GM12864 (cell line): ENCODE data around the gene PIK3AP1.
A peak's percentile ranks its signal among the peaks of the same experiment; 100 is the strongest.

Source experiments
- DNase-seq: peaks from one replicate; pipeline ENCODE4 v3.0.0-alpha.2; 2011; ENCODE audit warnings: low read depth
- H3K4me3 ChIP-seq: 2 replicates; pipeline ENCODE4 v1.5.1; 2011; ENCODE audit warnings: mild to moderate bottlenecking, low read depth, low read length, control low read depth
- CTCF ChIP-seq: IDR thresholded peaks from 2 replicates; pipeline ENCODE4 v1.5.1; 2011; ENCODE audit warnings: low read depth, mild to moderate bottlenecking, moderate library complexity, low read length, control low read depth, inconsistent platforms; ENCODE audit errors: missing control alignments

Gene PIK3AP1

GRCh38 chr10:96719850-96720421 lies 378 bp downstream of the PIK3AP1 start:
- H3K4me3 ChIP-seq = peak overlapping the region; percentile 78
- peak; percentile 90 for TF ChIP-seq CTCF
- no peak for DNase-seq

DNA sequence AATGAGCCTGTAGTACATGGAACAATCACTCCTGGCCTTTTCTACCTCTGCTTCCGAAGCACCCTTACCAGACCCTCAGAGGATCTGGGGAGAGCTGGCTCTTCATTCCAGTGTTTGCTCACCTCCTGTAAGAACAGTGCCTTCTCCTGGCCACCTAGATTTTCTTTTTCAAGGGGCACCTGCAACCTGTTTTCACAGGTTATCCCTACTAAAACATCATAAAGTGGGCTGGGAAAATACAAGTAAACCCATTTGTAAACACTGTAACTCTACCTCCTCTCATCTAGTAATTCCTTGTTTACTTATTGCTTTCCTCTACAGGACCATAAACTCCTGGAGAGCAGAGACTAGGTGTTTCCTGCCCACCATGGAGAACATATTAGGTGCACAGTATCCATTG lies 1.1 kb downstream of the PIK3AP1 start:
- DNase-seq = no peak
- H3K4me3 ChIP-seq = peak overlapping the region; percentile 78
- TF ChIP-seq CTCF = peak; percentile 4

DNA sequence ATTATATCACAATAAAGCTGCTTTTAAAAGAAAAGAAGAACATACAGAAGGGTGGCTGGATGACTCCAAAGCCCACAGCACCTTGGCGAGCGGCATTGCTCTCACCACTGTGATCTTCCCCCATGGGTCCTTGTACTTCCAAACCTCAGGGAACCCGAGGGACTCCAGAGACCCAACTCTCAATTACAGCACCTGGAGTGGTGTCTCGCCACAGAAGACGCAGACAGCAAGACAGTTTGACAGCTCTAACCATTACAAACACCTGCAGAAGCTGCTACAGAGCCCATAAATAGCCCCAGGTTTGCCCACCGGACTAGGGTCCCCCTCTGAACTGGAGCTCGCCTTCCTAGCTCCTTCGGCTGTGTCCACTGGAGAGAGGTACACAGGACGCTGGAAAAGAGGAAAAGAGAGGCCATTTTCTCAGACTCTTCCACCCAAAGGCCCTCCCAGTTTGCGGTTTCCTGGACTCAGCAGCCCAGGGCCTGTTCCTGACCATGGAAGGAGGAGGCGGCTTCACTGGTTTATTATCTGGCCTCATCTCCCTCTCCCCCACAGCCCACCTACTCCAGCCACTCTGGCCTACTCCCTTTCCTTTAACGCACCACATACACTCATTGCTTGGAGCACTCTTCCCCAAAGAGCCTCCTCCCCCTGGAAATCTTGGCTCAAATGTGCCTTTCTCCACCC lies 1.9 kb downstream of the PIK3AP1 start:
- DNase-seq = no peak
- TF ChIP-seq CTCF = no peak
- peak overlapping the region; percentile 78 for H3K4me3 ChIP-seq

DNA sequence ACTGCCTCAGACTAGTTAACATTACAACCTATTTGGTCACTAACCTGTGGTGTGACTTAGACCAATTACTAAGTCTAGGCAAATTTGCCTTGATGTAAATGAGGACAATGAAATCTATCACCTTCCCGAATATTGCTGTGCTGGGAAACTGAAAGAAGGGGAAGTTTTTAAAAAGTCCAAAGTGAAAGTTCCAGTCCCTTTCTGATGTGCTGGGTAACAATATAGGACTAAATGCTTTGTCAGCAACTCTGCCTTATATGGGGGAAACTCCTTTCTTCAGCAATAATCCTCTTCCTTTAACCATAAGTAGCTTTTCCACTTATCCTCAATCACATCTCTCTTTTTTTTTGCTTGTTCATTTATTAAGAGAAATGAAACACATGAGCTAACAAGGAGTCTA lies 3.9 kb downstream of the PIK3AP1 start:
- DNase-seq = no peak

GRCh38 chr10:96714746-96715255 lies 5.5 kb downstream of the PIK3AP1 start:
- DNase-seq = no peak
- H3K4me3 ChIP-seq = no peak overlapping the region
- no peak for TF ChIP-seq CTCF

More for the DNA sequence above, 3.9 kb downstream of the PIK3AP1 start:
- no peak for TF ChIP-seq CTCF
- H3K4me3 ChIP-seq = no peak overlapping the region

- DNase-seq = no peak
- H3K4me3 ChIP-seq = no peak overlapping the region
- no peak for TF ChIP-seq CTCF
These were observed 6.2 kb downstream of the PIK3AP1 start for GRCh38 chr10:96714031-96714590.
